GM19238 (cell line): ENCODE results near the gene SRGAP2.
"Not testable (repeated sequence)": the region's sequence is repeated elsewhere in the genome, so short reads cannot be mapped to it uniquely, and the experiment has no call there.

Experiments
- DNase-seq: peaks from one replicate; pipeline ENCODE4 v3.0.0; 2011; ENCODE audit warnings: low spot score; ENCODE audit not compliant: insufficient read length

The SRGAP2 gene

DNA sequence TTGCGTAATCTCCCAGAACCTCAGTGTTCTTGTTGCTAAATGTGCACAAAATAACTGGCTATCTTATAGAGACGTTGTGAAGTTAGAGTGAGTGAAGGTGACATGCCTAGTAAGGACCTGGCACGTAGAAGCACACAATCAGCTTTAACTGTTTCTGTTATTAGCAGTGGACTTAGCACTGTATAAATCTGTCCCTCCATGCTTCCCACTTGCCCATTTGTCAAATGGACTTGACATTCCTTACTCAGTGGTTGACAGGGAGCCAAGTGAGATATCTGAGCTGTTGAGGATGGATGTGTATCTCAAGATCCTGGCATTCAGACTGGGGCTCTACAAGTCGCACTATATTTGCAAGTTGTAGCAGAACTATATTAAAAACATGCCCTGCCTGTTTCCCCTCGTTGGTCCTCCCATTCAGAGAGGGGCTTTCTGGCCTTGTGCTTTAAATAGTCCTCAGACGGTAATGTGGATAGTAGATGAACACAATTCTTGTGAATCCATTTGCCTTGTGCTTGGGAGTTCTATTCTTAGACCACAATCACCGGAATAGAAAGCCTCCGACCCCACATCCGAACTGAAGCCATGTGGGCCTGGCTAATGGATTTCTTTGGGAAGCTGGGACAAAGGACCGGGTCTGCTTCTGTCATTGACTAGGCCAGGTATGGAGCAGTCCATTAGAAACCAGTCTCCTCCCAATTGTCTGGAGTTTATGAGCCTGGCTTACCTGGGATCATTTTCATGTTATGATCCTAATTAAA is 43.0 kb downstream of the SRGAP2 start:
- DNase-seq = not testable (repeated sequence)

- DNase-seq = not testable (repeated sequence)
Measured at GRCh38 chr1:206250953-206251681, 47.8 kb downstream of the SRGAP2 start.

- not testable (repeated sequence) for DNase-seq
Measured at GRCh38 chr1:206252680-206253335, 49.5 kb downstream of the SRGAP2 start.
